ELR (cell line): ENCODE measurements around the gene MASP2.
"Not testable (repeated sequence)": the region's sequence is repeated elsewhere in the genome, so short reads cannot be mapped to it uniquely, and the experiment has no call there.

ENCODE experiments used
- DNase-seq: peaks from one replicate; pipeline ENCODE4 v3.0.0-alpha.2; 2015; ENCODE audit warnings: low read depth

Gene MASP2

GRCh38 chr1:11037740-11038182 lies 9.3 kb downstream of the MASP2 start:
- peak; percentile 80 for DNase-seq

GRCh38 chr1:11037019-11037739 lies 9.9 kb downstream of the MASP2 start:
- DNase-seq: not testable (repeated sequence)

GRCh38 chr1:11031624-11032262 lies 15.3 kb downstream of the MASP2 start:
- DNase-seq: no peak

GRCh38 chr1:11030865-11031264 lies 16.2 kb downstream of the MASP2 start:
- no peak for DNase-seq

- DNase-seq: no peak
Measured at GRCh38 chr1:11028018-11028417, 19.0 kb downstream of the MASP2 start.

- no peak for DNase-seq
Measured at GRCh38 chr1:11027316-11027715, 19.7 kb downstream of the MASP2 start.

GRCh38 chr1:11026903-11027302 lies 20.1 kb downstream of the MASP2 start:
- no peak for DNase-seq

- DNase-seq: no peak
Measured at GRCh38 chr1:11026052-11026451, 21.0 kb downstream of the MASP2 start.

- no peak for DNase-seq
Measured at GRCh38 chr1:11025618-11026017, 21.4 kb downstream of the MASP2 start.

GRCh38 chr1:11024874-11025203 lies 22.2 kb downstream of the MASP2 start:
- peak; percentile 26 for DNase-seq

GRCh38 chr1:11024154-11024873 lies 22.7 kb downstream of the MASP2 start:
- DNase-seq: no peak

- DNase-seq: no peak
Measured at GRCh38 chr1:11023201-11023600, 23.8 kb downstream of the MASP2 start.

- no peak for DNase-seq
Measured at GRCh38 chr1:11019971-11020370, 27.1 kb downstream of the MASP2 start.

- not testable (repeated sequence) for DNase-seq
Measured at GRCh38 chr1:11019358-11019757, 27.7 kb downstream of the MASP2 start.

GRCh38 chr1:11013160-11013531 lies 33.9 kb downstream of the MASP2 start:
- peak; percentile 56 for DNase-seq

- peak; percentile 90 for DNase-seq
Measured at GRCh38 chr1:11012260-11013159, 34.5 kb downstream of the MASP2 start, which contains the start of gene TARDBP. TSS of gene TARDBP (plus strand) at chr1:11012654. CDS start at chr1:11013728, 1,074 bp downstream.

GRCh38 chr1:11000526-11000925 lies 46.5 kb downstream of the MASP2 start:
- no peak for DNase-seq

GRCh38 chr1:10996100-10996499 lies 50.9 kb downstream of the MASP2 start:
- DNase-seq: no peak

GRCh38 chr1:10992864-10993263 lies 54.2 kb downstream of the MASP2 start:
- DNase-seq: no peak

- not testable (repeated sequence) for DNase-seq
Measured at GRCh38 chr1:10992004-10992403, 55.0 kb downstream of the MASP2 start.

GRCh38 chr1:10990828-10991227 lies 56.2 kb downstream of the MASP2 start:
- no peak for DNase-seq

- not testable (repeated sequence) for DNase-seq
Measured at GRCh38 chr1:10989920-10990516, 57.0 kb downstream of the MASP2 start.
